CD8-positive, alpha-beta memory T cell (primary cell): ENCODE measurements around the gene ADIRF. TPM values are rescaled to one million over a fixed set of nuclear protein-coding genes. Genes with fewer than 3 reads are reported as not detected.
"Not testable (repeated sequence)": the region's sequence is repeated elsewhere in the genome, so short reads cannot be mapped to it uniquely, and the experiment has no call there.

Experiments used
- CTCF ChIA-PET: fragments of 350-600 bp; sonication (Branson Sonifier 250); formaldehyde crosslinking; loops from one replicate; lab custom pipeline; 2021; ENCODE audit warnings: antibody characterized with exemption; lab: Charles Lee
- POLR2A ChIA-PET: fragments of 350-600 bp; sonication (Branson Sonifier 250); formaldehyde crosslinking; loops from one replicate; lab custom pipeline; 2021; ENCODE audit warnings: antibody characterized with exemption; lab: Charles Lee
- DNase-seq, 5 donors: peaks; one replicate each; pipeline versions ENCODE4 v3.0.0 to v3.0.0-alpha.2; 2020 to 2022; ENCODE audit warnings: mixed read lengths in 1 of 5
- H3K27ac ChIP-seq: one replicate; pipeline ENCODE4 v1.7.0; 2013; ENCODE audit warnings: low read depth, mild to moderate bottlenecking, low read length, moderate library complexity
- H3K27me3 ChIP-seq: 2 replicates; pipeline ENCODE4 v1.7.0; 2013; ENCODE audit warnings: low read length, mild to moderate bottlenecking; ENCODE audit not compliant: insufficient read depth, poor library complexity, severe bottlenecking
- H3K36me3 ChIP-seq: 2 replicates; pipeline ENCODE4 v1.7.0; 2013; ENCODE audit warnings: mild to moderate bottlenecking, low read length, moderate library complexity; ENCODE audit not compliant: insufficient read depth
- H3K4me1 ChIP-seq: 2 replicates; pipeline ENCODE4 v1.7.0; 2013; ENCODE audit warnings: mild to moderate bottlenecking, low read length, moderate library complexity; ENCODE audit not compliant: insufficient read depth
- H3K4me3 ChIP-seq: 2 replicates; pipeline ENCODE4 v1.7.0; 2013; ENCODE audit warnings: mild to moderate bottlenecking, low read length
- H3K9me3 ChIP-seq: 2 replicates; pipeline ENCODE4 v1.7.0; 2013; ENCODE audit warnings: mild to moderate bottlenecking, low read length
- H3K27ac Mint-ChIP-seq, 8 donors: one replicate each; pipeline ENCODE4 v1.8.0; 2020 to 2021; ENCODE audit warnings: mixed read lengths in 8 of 8, mild to moderate bottlenecking in 6 of 8, inconsistent platforms in 3 of 8, moderate library complexity in 3 of 8
- H3K27me3 Mint-ChIP-seq, 2 donors: one replicate each; pipeline ENCODE4 v1.8.0; 2020 to 2021; ENCODE audit warnings: mixed read lengths in 2 of 2, mild to moderate bottlenecking in 1 of 2, moderate library complexity in 1 of 2
- H3K36me3 Mint-ChIP-seq, 3 donors: one replicate each; pipeline ENCODE4 v1.8.0; 2020 to 2021; ENCODE audit warnings: mixed read lengths in 3 of 3, inconsistent platforms in 1 of 3, mild to moderate bottlenecking in 1 of 3
- H3K4me1 Mint-ChIP-seq, 3 donors: one replicate each; pipeline ENCODE4 v1.8.0; 2020 to 2021; ENCODE audit warnings: mixed read lengths in 3 of 3, inconsistent platforms in 1 of 3, mild to moderate bottlenecking in 1 of 3
- H3K4me3 Mint-ChIP-seq, 7 donors: one replicate each; pipeline ENCODE4 v1.8.0; 2020 to 2021; ENCODE audit warnings: mixed read lengths in 7 of 7, mild to moderate bottlenecking in 6 of 7, moderate library complexity in 4 of 7, inconsistent platforms in 2 of 7
- H3K9me3 Mint-ChIP-seq, 5 donors: one replicate each; pipeline ENCODE4 v1.8.0; 2020 to 2022; ENCODE audit warnings: mixed read lengths in 5 of 5, mild to moderate bottlenecking in 3 of 5, moderate library complexity in 2 of 5, inconsistent platforms in 1 of 5
- polyA plus RNA-seq: library from polyadenylated mRNA; unstranded; fragments of 300-500 nt; fragmentation: Illumina TruSeq; gene quantifications from one replicate; pipeline ENCODE4 v1.2.3, GENCODE V29; 2021
- total RNA-seq, 2 experiments: library from RNA; stranded (reverse); gene quantifications; one replicate each; pipeline ENCODE4 v1.2.3, GENCODE V29; 2021

ADIRF gene
- total and polyA plus RNA-seq, 3 experiments from 2014 or later = not detected

GRCh38 chr10:86979977-86980448 lies 11.7 kb downstream of the ADIRF start:
- Mint-ChIP-seq H3K27ac (no peak overlapping the region), H3K27me3 (no peaks in the 10 kb centered on the region), H3K36me3 (no peaks in the 10 kb centered on the region), H3K4me1 (no peaks in the 10 kb centered on the region), H3K4me3 (no peak overlapping the region), H3K9me3 (no peaks in the 10 kb centered on the region)
- Histone ChIP-seq H3K27me3 (no peaks in the 10 kb centered on the region), H3K9me3 (no peaks in the 10 kb centered on the region), H3K4me1 (no peaks in the 10 kb centered on the region), H3K4me3 (no peak overlapping the region), H3K27ac (no peak overlapping the region), H3K36me3 (no peaks in the 10 kb centered on the region)
- ChIA-PET POLR2A (no interaction called here), CTCF (no interaction called here)
- no peak for DNase-seq

- H3K4me3 ChIP-seq, H3K36me3 Mint-ChIP-seq, DNase-seq, H3K27ac ChIP-seq, H3K27me3 ChIP-seq, H3K36me3 ChIP-seq, CTCF ChIA-PET, H3K27ac Mint-ChIP-seq, POLR2A ChIA-PET, H3K4me3 Mint-ChIP-seq, H3K9me3 Mint-ChIP-seq, H3K27me3 Mint-ChIP-seq, H3K4me1 Mint-ChIP-seq, H3K9me3 ChIP-seq, H3K4me1 ChIP-seq: not testable (repeated sequence)
These were observed 12.7 kb downstream of the ADIRF start for GRCh38 chr10:86981020-86981419.

GRCh38 chr10:86981716-86982115 lies 13.4 kb downstream of the ADIRF start:
- ChIA-PET POLR2A (no interaction called here), CTCF (no interaction called here)
- Histone ChIP-seq H3K9me3 (no peaks in the 10 kb centered on the region), H3K36me3 (no peaks in the 10 kb centered on the region), H3K27me3 (no peaks in the 10 kb centered on the region), H3K4me1 (no peaks in the 10 kb centered on the region), H3K4me3 (no peak overlapping the region), H3K27ac (no peak overlapping the region)
- no peaks in the 10 kb centered on the region for H3K4me1 Mint-ChIP-seq
- H3K9me3 Mint-ChIP-seq = no peaks in the 10 kb centered on the region
- H3K4me3 Mint-ChIP-seq = no peak overlapping the region
- peaks cover 0 to 4% of the 10 kb centered on the region in 2 donors for H3K27me3 Mint-ChIP-seq
- no peaks in the 10 kb centered on the region for H3K36me3 Mint-ChIP-seq
- no peak for DNase-seq
- H3K27ac Mint-ChIP-seq = no peak overlapping the region

- H3K27ac Mint-ChIP-seq, H3K4me3 Mint-ChIP-seq, H3K4me1 ChIP-seq, H3K4me3 ChIP-seq, H3K9me3 ChIP-seq, H3K27me3 ChIP-seq, H3K36me3 ChIP-seq, CTCF ChIA-PET, H3K36me3 Mint-ChIP-seq, H3K4me1 Mint-ChIP-seq, DNase-seq, H3K9me3 Mint-ChIP-seq, H3K27ac ChIP-seq, POLR2A ChIA-PET: not testable (repeated sequence)
- H3K27me3 Mint-ChIP-seq = peaks cover 8 to 14% of the 10 kb centered on the region in 2 donors
These were observed 16.2 kb downstream of the ADIRF start for GRCh38 chr10:86984498-86984897.

- CTCF ChIA-PET = no interaction called here
These were observed 20.2 kb downstream of the ADIRF start for GRCh38 chr10:86988520-86988919.

GRCh38 chr10:86991362-86991761 lies 23.1 kb downstream of the ADIRF start:
- H3K4me1 Mint-ChIP-seq, H3K36me3 Mint-ChIP-seq, H3K4me1 ChIP-seq, DNase-seq, H3K27me3 ChIP-seq, H3K9me3 ChIP-seq, H3K9me3 Mint-ChIP-seq, H3K36me3 ChIP-seq, CTCF ChIA-PET, H3K27ac ChIP-seq, H3K4me3 ChIP-seq, H3K27ac Mint-ChIP-seq, POLR2A ChIA-PET, H3K4me3 Mint-ChIP-seq: not testable (repeated sequence)
- H3K27me3 Mint-ChIP-seq = peaks cover 9 to 25% of the 10 kb centered on the region in 2 donors

More at GRCh38 chr10:86988520-86988919, 20.2 kb downstream of the ADIRF start:
- Histone ChIP-seq H3K4me1 (no peaks in the 10 kb centered on the region), H3K27ac (no peak overlapping the region), H3K9me3 (no peaks in the 10 kb centered on the region), H3K27me3 (no peaks in the 10 kb centered on the region), H3K36me3 (no peaks in the 10 kb centered on the region), H3K4me3 (no peak overlapping the region)
- no peak overlapping the region for H3K27ac Mint-ChIP-seq
- no peaks in the 10 kb centered on the region for H3K9me3 Mint-ChIP-seq
- no peaks in the 10 kb centered on the region for H3K4me1 Mint-ChIP-seq
- POLR2A ChIA-PET = no interaction called here
- H3K4me3 Mint-ChIP-seq = no peak overlapping the region
- H3K27me3 Mint-ChIP-seq = peaks cover 9 to 28% of the 10 kb centered on the region in 2 donors
- no peaks in the 10 kb centered on the region for H3K36me3 Mint-ChIP-seq
- DNase-seq = no peak

- no peaks in the 10 kb centered on the region for H3K9me3 Mint-ChIP-seq
- H3K4me1 ChIP-seq = no peaks in the 10 kb centered on the region
- H3K9me3 ChIP-seq = no peaks in the 10 kb centered on the region
- DNase-seq = no peak
- POLR2A ChIA-PET = no interaction called here
- no peaks in the 10 kb centered on the region for H3K27me3 ChIP-seq
- H3K27me3 Mint-ChIP-seq = peaks cover 9 to 24% of the 10 kb centered on the region in 2 donors
- no peak overlapping the region for H3K4me3 Mint-ChIP-seq
- no peak overlapping the region for H3K27ac Mint-ChIP-seq
- H3K36me3 ChIP-seq = no peaks in the 10 kb centered on the region
- H3K36me3 Mint-ChIP-seq = no peaks in the 10 kb centered on the region
- H3K27ac ChIP-seq = no peak overlapping the region
- H3K4me1 Mint-ChIP-seq = no peaks in the 10 kb centered on the region
- no peak overlapping the region for H3K4me3 ChIP-seq
- CTCF ChIA-PET = no interaction called here
These were observed 24.2 kb downstream of the ADIRF start for GRCh38 chr10:86992456-86992855.

- no peaks in the 10 kb centered on the region for H3K4me1 Mint-ChIP-seq
- no peak overlapping the region for H3K27ac Mint-ChIP-seq
- DNase-seq = no peak
- H3K9me3 Mint-ChIP-seq = no peaks in the 10 kb centered on the region
- H3K36me3 Mint-ChIP-seq = no peaks in the 10 kb centered on the region
- Histone ChIP-seq H3K4me3 (no peak overlapping the region), H3K27me3 (no peaks in the 10 kb centered on the region), H3K4me1 (no peaks in the 10 kb centered on the region), H3K27ac (no peak overlapping the region), H3K9me3 (no peaks in the 10 kb centered on the region), H3K36me3 (no peaks in the 10 kb centered on the region)
- peaks cover 9 to 24% of the 10 kb centered on the region in 2 donors for H3K27me3 Mint-ChIP-seq
- CTCF ChIA-PET = no interaction called here
- POLR2A ChIA-PET = no interaction called here
- no peak overlapping the region for H3K4me3 Mint-ChIP-seq
These were observed 24.6 kb downstream of the ADIRF start for GRCh38 chr10:86992929-86993328.
